ENCODE measurements around the gene SDCCAG8.

The SDCCAG8 gene

GRCh38 chr1:243487036-243487648 is 231.3 kb downstream of the SDCCAG8 start:
- H3K27ac ChIP-seq (ENCODE audit: extremely low read depth, low read depth, low read length), result no peak overlapping the region
- POLR2A ChIA-PET, result no interaction called here
- no peaks in the 10 kb centered on the region for H3K36me3 ChIP-seq (ENCODE audit: control insufficient read depth in 2 of 2, insufficient read depth in 1 of 2, low read length in 2 of 2)
- no peaks in the 10 kb centered on the region for H3K4me1 ChIP-seq (ENCODE audit: control insufficient read depth, insufficient read depth, low read length)
- CTCF ChIA-PET, result interaction anchor here (0.6 kb wide), 2 partner anchors 122 to 584 kb away, joined by 3 to 4 read pairs; no protein-coding TSS in a partner anchor
- H3K4me3 ChIP-seq (ENCODE audit: low read depth, low read length), result no peak overlapping the region
- TF ChIP-seq ZNF48 (tag by site-specific recombination; IDR thresholded peaks at IDR 0.05) (no peak), ZNF404 (tag by site-specific recombination; IDR thresholded peaks at IDR 0.05) (no peak), ZNF518A (tag by site-specific recombination; conservative IDR thresholded peaks at IDR 0.05; ENCODE audit: low read depth) (no peak), ZNF354C (tag by site-specific recombination; IDR thresholded peaks at IDR 0.05; ENCODE audit: borderline replicate concordance, low read depth) (no peak), HIC1 (tag by site-specific recombination; IDR thresholded peaks at IDR 0.05) (no peak), ZNF623 (tag by site-specific recombination; IDR thresholded peaks at IDR 0.05) (no peak), RBAK (tag by site-specific recombination; IDR thresholded peaks at IDR 0.05) (no peak), ZNF16 (tag by site-specific recombination; IDR thresholded peaks at IDR 0.05; ENCODE audit: low read depth) (no peak), KLF8 (tag by site-specific recombination; IDR thresholded peaks at IDR 0.05) (no peak), ZNF660 (tag by site-specific recombination; IDR thresholded peaks at IDR 0.05) (no peak), ZSCAN18 (tag by site-specific recombination; IDR thresholded peaks at IDR 0.05) (no peak), ZNF621 (tag by site-specific recombination; IDR thresholded peaks at IDR 0.05) (no peak), KLF17 (tag by site-specific recombination; IDR thresholded peaks at IDR 0.05) (no peak), ZBTB49 (tag by site-specific recombination; IDR thresholded peaks at IDR 0.05; ENCODE audit: low read depth) (no peak), GLI4 (tag by site-specific recombination; IDR thresholded peaks at IDR 0.05) (no peak)
- H3K9me3 ChIP-seq (ENCODE audit: control insufficient read depth, insufficient read depth, low read depth, low read length), result no peaks in the 10 kb centered on the region

Data from HEK293 (cell line).